GM19452 (cell line): ENCODE data around the gene AGTR1.
A peak's percentile ranks its signal among the peaks of the same experiment; 100 is the strongest.
"Not testable (repeated sequence)": the region's sequence is repeated elsewhere in the genome, so short reads cannot be mapped to it uniquely, and the experiment has no call there.

Experiments used
- ATAC-seq: cut with Tn5 transposase; IDR thresholded peaks from one replicate; pipeline ENCODE4 v1.9.1; 2021; ENCODE audit not compliant: unreplicated experiment

The AGTR1 gene

DNA sequence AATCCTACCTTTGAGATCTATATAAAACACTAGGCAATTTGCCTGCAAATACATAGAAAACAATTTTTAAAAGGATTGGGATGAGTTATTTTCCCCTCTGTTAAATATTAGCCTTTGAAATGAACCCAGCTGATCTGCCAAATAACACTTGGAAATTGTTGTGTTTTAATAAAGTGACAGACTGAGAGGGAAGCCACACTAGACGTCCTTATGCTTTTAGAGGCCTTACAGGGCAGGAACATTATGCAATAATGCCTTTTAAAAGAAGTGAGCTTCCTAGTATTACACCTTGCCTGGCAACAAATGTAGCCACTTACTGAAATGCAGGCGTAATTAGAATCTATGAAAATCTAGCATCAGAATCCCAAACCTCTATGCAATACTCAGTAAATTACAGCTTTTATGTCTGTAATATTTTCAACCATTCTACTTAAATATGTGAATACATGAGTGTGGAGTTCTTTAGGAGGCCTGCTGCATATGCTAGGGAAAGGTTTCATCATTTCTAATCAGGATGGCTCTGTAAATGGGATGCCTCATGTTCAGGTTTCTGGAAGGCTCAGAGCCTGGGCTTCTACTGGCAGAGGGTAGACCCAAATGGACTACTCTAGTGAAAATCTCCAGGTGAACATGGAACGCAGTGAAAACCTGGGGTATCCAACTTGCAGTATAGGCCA lies 20.3 kb downstream of the AGTR1 start:
- no peak for ATAC-seq

DNA sequence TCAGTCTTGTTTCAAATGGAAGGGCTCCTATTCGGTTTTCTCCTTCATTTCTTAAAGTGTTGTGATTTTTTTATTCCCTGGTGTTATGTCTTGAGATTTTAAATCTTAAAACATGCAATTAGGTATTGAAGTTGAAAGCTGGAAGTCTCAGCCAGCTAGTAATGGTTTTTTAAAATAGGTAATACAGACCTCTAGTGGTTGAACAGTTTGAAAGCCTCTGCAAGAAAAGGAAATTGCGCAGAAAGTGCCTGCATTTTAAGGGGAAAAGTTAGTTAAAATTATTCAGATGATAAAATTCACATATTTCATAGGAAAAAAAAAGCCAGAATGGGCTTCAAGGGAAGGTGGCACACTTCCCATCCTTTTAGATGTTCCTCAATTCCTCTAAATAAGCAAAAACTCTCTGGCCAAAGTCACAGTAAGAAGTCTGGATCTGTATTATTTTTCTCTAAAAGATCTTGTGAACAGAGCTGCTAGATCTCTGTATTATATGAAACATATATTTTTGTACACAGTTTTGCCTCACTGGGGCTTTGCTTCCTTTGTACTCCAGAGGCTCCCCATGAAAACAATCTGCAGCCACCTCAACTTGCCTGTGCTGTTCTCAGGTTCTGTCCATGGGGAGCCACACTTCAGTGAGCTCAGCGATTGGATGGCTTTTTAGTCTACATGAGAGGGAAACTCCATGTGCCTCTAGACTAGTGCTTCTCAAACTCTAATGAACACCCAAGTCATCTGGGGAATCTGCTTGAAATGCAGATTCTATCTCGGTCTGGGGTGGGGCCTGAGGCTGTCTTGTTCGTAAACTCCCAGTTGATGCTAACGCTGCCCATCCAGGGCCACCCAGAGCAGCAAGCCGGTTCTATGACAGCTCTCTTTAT lies 21.5 kb downstream of the AGTR1 start:
- ATAC-seq, result no peak

DNA sequence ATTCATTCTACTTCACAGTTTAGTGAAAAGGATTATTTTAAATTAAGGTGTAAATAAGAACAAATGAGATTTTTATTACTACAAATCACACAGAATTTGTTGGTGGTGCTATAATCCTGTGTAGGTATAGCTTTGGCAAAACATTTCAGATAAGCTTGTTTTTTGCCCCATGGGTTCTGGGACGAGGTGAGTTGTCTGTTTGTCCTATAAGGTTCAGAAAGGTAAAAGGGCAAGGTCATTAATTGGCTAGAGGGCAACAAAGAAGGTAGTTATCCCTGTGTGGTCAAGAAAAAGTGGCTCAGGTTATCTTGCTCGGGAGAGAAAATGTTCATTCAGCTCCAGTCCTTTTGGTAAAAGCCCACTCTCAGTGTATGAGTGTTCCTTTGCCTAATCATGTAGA lies 23.2 kb downstream of the AGTR1 start:
- no peak for ATAC-seq

DNA sequence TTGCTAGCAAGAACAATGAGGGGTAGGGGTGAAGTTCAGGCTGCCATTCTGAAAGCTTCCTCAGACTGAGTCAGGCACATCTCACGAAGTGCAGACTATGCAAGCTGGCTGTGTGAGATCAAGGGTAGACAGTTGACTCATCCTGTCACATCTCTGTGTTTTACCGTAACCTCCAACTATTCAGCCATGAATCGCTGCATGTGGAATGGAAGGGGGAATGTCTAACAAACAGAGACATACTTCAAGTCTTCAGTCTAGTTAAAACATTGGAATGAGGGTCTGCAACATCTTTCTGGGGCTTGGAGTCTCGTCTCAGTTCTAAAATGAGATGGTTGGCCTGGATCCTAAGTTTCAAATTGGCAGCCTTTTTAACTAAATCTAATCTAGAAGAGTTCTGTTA lies 25.9 kb downstream of the AGTR1 start:
- no peak for ATAC-seq

DNA sequence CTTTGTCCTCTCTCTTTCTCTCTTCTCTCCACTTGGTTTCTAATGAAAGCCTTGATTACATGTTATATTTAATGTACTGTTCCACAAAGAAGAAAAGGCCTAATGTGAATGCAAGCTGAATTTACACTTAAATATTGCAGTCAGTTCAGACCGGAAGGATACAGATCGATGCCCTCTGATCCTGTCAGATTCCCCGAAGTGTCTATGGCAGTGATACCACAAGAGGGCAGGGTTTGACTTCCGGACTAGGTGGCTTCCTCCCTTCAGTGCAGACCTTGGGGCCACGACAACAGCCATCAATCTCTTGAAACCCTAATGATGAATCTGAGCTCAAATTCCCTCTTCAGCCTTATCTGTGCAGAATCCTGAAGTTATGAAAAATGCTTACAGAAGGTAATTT lies 29.5 kb downstream of the AGTR1 start:
- ATAC-seq, result peak; percentile 69

DNA sequence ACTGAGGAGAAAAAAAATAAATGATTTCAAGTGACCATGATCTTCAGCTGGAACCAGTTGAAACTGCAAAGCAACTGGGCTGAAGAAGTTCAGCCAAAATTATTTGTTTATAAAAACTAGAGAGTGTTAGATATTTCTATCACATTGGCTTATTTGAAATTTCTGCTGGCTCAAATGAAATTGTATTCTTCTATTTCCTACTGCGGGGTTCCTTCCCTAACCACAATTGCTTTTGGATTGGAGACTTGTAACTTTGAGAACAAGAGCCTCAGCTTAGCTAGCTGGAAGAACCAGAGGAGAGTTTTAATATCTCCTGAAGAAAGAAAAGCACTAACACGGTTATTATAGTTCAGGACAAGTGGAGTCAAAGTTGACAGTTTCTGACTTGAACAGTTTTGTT lies 31.1 kb downstream of the AGTR1 start:
- ATAC-seq, result no peak

DNA sequence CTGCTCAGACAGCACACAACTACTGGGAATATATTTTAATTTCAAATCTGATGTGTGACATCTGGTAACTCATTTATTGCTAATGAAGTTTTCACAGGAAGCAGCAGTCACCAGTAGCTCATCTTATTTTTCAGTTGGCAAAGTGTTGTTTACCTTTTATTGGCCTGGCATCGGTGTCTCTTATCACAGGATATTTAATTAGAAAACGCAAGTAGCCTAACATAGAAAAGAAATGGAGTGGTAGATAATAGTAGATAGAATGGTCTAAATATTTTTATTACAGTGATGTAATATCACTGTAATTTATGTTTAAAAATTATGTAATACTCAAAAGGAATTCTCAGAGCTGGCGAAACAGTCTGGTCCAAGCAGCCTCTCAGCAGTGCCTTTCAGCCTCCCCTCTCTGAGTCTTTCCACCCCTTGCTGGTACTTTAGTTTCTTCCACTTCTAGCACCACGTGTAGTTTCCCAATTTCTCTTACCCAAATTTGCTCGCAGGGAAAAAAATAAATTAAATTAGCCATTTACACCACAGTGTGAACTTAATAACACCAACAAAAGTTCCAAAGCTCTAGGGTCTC lies 31.9 kb downstream of the AGTR1 start:
- ATAC-seq, result no peak

DNA sequence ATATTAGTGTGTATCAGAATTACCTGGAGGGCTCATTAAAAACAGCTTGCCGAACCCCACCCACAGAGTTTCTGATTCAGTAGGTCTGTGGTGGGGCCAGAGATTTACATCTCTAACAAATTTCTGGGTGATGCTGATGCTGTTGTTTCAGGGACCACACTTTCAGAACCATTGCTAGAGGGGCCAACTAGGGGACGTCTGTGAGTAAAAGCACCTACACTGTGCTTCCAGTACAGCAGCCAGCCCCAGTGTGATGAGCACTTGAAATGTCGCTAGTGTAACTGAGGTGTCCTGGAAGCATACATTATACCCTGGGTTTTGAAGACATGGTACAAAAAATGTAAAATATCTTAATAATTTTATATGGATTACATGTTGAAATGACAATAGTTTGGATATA lies 33.0 kb downstream of the AGTR1 start:
- no peak for ATAC-seq

DNA sequence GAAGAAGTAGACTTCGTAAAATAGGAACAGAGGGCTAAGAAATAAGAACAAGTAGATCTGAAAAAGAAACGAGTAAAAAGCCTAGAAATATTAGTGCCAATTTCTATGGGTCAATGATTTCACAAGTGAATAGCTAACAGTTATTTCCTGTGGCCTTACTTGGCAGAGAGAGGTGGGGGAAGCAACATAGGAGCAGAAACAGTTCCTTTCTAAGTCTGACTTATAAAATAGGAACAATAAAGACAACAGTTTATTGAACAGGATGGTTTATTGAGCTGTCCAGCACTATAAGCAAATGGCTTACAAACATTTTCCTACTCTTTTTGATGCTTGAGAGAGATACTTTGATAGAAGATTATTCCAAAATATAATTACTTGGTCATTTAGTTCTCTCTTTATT lies 37.9 kb downstream of the AGTR1 start:
- peak; percentile 59 for ATAC-seq

DNA sequence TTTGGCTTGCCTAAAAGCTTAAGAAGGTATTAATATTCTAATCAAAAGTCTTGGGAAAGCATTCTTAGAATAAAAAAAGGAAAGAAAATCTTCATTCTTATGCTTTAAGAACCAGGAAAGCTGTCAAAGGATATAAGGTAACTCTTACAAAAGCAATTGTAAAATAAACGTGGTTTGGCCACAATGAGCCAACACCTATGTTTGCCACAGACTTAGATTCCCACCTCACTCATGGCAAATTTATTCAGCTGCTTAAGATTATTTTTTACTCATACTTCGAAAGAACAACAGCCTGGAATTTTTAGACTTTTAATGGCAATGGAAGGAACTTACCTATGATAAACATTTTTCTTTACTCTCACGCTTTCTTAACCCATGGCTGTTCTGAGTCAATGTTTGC lies 38.4 kb downstream of the AGTR1 start:
- ATAC-seq, result no peak

DNA sequence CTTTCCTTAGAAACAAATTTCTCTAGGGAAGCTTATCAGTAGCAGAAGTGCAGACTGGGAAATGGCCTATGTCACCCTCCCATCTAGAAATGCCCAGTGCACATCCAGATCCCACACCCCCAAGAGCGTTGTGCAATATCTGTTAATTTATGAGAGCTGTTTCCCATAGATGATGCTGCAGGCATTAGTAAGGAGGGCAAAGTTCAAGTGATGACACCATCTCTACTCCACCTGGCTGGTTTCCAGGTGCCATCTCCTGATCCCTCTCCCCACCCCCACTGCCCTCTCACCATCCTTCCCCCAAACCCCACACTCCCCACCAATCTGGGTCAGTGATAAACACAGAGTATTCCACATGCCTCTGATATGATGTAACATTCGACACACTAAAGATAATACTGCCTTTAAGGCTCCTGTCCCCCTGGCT lies 39.4 kb downstream of the AGTR1 start:
- no peak for ATAC-seq

DNA sequence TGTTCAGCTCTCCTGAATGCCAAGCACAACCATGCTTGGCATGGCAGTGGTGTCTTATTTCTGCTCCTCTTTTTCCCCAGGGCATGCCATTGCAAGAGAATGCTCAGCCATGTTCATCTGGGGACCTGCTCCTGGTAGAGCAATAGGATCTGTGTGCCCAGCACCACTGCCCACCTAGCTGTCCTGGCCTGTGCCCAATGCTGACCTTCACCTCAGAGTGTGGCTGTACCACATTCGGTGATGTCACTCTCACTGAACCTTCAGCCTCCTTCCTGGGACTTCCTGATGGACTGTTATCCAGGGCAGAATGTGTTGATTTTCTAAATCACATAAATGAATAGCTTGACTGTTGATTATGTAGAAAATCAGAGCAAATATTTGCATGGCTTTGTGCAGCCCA lies 42.0 kb downstream of the AGTR1 start:
- no peak for ATAC-seq

DNA sequence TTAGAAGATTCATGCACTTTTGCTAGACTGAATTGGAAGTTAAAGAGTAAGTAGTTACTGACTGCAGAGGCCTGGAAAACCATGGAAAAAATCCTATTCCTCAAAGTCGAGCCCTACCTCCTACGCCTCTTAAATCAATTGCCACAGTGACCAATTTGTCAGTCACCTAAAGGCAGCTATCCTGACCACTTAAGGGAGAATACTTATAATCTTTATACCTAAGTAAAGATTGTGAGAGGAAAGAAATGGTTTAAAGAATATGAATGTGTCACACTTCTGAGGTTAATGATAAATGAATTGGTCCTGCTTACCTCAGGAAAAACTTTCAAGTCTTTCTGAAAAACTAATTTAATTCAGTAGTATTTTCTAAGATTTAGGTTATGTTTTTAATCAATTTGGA lies 42.6 kb downstream of the AGTR1 start:
- no peak for ATAC-seq

DNA sequence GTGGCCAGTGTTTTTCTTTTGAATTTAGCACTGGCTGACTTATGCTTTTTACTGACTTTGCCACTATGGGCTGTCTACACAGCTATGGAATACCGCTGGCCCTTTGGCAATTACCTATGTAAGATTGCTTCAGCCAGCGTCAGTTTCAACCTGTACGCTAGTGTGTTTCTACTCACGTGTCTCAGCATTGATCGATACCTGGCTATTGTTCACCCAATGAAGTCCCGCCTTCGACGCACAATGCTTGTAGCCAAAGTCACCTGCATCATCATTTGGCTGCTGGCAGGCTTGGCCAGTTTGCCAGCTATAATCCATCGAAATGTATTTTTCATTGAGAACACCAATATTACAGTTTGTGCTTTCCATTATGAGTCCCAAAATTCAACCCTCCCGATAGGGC lies 43.5 kb downstream of the AGTR1 start:
- ATAC-seq, result no peak

DNA sequence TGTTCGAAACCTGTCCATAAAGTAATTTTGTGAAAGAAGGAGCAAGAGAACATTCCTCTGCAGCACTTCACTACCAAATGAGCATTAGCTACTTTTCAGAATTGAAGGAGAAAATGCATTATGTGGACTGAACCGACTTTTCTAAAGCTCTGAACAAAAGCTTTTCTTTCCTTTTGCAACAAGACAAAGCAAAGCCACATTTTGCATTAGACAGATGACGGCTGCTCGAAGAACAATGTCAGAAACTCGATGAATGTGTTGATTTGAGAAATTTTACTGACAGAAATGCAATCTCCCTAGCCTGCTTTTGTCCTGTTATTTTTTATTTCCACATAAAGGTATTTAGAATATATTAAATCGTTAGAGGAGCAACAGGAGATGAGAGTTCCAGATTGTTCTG lies 44.4 kb downstream of the AGTR1 start:
- no peak for ATAC-seq

DNA sequence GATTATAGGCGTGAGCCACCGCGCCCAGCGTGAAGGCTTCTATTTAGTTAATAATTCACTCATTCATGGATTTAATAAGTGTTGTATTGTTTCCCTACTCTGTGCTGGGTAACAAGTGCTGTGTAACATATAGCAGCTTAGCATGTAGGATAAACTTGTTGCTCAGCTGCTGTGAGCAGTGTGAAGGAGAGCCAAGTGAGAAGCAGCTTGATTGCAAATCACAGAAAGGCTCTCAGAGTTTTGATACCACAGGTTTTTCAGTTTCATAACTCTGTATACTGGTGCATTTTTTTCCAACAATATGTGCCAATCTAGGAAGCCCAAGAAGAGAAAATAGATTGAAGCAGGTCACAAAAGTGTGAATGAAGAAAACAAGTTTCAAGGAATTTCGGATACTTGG lies 48.4 kb downstream of the AGTR1 start:
- ATAC-seq, result no peak

DNA sequence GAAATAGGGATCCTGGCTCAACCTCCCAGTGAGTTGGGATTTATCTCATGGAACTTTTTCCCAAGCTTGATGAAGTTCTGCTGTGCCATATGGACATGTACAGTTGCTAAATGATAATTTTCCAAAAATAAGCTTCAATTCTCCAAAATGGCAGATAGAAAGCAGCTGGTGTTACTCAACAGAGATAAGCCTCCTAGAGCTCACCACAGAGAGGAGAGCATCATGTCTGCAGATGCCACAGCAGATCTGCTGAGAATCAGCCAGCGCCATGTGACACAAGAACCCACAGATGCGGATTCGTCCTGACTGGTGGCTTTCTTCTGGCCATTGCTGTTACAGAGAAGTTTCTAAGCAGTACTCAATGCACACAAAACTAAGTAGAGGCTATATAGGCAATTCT lies 50.6 kb downstream of the AGTR1 start:
- ATAC-seq, result no peak

DNA sequence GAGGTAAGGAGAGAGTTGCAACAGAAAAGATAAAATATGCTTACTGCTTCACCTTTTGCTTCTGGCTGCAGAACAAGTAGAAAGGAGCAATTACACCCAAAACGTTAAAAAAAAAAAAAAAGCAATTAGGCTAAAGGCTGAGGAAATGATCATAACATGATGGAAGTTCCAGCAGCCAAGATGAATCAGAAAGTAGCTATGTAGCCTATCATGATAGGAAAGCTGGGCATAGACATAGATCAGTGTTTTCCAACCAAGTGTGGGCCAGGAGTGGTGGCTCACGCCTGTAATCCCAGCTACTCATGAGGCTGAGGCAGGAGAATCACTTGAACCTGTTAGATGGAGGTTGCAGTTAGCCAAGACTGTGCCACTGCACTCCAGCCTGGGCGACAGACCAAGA lies 52.6 kb downstream of the AGTR1 start:
- ATAC-seq, result no peak

DNA sequence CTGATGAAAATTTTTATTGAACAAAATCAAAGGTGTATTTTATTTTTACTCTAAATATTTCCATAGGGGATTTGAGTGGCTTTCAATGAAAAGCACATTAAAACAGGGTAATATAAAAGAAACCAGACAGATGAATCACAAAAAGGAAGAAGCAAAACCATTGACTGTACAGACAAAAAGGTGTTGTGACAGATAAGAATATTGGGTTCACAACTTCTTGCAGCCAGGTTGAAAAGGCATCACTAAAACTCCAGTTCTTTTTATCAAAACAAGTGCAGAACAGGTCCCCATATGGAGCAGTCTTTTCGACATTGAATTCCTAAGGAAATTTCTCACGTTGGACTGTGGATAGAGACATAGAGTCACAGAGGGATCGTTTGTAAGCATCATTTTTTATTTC lies 53.8 kb downstream of the AGTR1 start:
- ATAC-seq, result no peak

DNA sequence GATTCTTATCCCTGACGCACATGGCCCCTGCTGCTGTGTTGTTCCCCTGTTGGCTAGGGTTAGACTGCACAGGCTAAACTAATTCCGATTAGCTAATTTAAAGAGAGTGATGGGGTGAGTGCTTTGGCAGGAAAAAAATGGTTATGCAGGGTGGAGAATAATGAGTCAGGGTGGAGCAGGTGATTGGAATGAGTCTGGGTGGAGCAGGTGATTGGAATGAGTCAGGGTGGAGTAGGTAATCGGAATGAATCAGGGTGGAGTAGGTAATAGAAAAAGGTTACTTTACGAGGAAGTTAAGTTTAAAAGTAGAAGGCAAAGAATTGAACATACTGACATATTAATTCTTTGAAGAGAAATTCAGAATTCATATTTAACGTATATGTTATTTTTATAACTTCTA lies 55.7 kb downstream of the AGTR1 start:
- not testable (repeated sequence) for ATAC-seq

DNA sequence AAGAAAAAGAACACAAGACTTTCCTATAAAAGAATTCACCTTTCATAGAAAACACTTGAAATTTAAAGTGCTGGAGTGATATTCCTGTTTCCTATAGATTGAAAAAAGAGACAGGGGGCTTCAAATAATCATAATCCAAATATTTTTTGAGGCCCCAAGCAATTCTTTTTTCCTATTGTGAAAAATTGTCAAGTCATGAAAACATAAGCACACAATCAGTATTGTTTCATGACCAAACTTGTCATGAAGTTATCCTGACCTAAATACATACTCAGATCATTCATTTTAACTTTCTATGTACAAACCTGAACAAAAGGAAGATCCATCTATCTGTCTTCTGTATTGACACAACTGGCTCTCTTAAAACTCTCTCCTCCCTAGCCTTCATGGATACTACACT lies 57.9 kb downstream of the AGTR1 start:
- no peak for ATAC-seq

DNA sequence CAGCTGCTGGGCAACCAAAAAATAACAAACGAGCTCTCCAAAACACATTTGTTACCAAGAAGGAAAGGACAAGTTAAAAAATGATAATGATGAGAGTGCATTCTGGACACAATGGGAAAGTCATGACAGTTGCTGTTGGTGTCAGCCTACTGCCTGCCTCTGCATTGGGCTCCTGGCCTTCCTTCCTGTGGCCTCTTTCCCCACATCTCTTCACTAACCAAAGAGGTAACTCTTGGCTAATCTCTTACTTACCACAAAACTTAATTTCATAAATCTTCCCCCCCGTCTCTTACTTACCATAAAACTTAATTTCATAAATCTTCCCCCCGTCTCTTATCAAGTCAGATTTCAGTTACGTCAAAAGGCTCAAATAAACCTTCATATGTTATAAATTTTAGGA lies 58.6 kb downstream of the AGTR1 start:
- no peak for ATAC-seq
